NCI-H1092 (cell line): ENCODE measurements around the gene MARK3.

ENCODE experiments used
- DNase-seq: peaks from one replicate; lab custom pipeline; 2025; lab: John Stamatoyannopoulos, UW

The MARK3 gene

DNA sequence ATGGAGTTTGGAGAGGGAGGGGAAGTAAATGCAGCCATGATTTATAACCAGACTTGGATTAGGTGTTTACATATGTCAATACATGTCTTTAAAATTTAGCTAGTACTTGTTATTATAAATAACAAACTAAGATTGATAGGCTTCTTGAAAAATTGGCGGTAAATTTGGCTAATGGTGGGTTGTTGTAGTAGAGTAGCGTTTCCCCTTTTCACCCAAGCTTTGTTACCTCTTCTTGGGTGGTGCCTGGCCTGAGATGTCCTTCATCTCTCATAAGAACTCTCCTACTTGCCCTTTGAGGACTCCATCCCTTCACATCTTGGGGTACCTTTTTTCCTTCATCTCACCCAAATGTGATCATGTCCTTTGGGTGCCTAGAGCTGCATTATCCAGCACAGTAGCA lies 11.2 kb downstream of the MARK3 start:
- no peak for DNase-seq

DNA sequence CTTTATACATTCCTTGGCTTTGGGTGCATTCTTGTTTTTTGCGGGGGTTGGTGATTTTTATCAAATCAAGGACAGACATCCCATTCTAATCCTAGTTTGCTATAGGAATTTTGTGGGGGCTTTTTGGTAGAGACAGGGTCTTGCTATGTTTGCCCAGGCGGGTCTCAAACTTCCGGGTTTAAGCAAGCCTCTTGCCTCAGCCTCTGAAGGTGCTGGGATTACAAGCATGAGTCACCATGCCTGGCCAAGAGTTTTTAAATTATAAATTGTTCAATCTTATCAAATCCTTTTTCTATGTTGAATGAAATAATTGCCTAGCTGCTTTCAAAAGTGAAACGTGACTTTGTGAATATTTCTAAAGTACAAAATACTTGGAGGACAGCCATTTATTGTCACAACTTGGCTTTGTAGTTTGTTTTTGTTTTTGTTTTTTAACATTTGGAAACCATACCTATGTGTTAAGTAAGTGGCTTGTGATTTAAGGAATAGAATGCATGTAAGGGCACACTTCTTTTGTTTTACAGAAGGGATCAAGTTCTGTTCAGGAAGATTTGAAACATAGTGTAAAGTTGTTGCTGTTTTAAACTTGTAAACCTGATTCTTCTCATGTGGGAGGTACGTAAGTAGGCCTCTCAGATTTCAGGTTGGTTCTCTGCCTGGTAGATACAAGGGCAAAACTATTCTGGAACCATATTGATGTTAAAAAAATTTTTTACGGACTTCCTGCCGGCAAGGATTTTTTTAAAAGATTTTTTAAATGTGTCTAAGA lies 13.4 kb downstream of the MARK3 start:
- no peak for DNase-seq

GRCh38 chr14:103400537-103400936 lies 15.3 kb downstream of the MARK3 start:
- DNase-seq, result no peak

DNA sequence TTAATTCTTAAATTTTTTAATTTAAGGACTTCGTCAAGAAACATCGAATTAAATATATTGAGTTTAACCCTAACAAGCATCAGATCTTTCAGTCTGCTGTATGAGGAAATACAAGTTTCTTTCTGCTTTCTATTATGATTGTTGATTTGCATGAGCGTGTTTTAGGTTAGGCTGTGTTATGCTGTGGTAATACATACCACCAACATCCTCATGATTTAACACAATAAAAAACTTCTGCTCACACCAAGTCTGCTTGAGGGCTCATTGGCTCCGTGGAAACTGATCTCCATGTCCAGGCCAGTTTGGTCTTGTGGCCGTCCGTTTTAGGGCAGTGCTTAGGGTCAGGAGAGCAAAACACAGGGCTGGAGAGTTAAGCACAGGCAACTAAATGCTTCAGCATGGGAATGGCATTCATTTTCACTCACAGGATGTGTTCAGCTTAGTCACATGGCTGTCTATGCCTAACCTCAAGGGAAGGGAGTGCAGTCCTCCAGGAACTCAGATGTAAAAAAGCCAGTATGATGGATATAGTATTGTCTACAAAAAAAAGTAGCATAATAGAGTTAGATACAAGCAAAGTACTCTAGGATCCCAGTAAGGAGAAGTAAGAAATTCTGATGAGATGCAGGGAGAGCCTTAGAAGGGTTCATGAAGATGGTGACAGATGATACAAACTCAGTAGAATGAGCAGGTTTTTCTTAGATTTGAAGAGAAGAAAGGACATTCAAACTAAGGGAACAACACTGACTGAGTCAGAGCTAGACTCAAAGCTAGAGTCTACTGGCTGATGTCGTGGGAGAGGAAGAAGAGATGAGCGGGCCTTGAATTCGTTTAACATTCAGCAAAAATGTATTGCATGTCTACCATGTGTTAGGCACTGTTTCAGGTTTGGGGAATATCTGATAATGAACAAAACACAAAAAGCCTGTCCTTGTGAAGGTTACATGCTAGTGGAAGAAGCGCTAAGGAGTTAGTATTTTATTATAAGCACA lies 16.3 kb downstream of the MARK3 start:
- DNase-seq, result no peak

DNA sequence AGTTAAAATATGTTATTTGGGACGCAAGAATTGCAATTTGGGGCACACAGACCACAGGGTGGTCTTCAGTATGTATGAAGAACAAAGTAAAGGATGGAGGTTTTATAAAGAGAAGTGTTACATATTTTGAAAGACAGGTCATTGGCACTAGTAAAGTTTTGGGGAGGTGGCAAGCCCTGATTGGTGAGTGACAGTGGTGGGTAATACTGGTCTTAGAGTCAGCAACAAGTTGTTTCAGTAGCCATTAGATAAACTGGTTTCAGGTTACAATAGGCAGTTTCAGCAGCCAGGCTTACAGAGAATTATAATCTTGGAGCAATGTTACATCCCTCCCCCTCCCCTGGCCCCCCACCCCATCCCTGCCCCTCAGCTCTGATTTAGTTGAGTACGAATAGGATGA lies 17.5 kb downstream of the MARK3 start:
- no peak for DNase-seq

GRCh38 chr14:103404032-103404918 lies 19.1 kb downstream of the MARK3 start:
- no peak for DNase-seq

DNA sequence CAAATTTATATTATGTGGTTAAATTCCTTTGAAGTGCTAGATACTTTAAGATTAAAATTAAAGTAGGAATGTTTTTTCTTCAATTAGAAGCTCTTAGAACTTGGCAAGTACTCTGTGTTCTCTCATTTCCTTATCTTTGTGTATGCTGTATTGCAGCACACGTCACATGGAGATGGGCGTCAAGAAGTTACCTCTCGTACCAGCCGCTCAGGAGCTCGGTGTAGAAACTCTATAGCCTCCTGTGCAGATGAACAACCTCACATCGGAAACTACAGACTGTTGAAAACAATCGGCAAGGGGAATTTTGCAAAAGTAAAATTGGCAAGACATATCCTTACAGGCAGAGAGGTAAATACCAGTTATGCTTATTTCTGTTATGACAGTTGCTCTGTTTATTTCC lies 19.7 kb downstream of the MARK3 start:
- DNase-seq, result no peak

DNA sequence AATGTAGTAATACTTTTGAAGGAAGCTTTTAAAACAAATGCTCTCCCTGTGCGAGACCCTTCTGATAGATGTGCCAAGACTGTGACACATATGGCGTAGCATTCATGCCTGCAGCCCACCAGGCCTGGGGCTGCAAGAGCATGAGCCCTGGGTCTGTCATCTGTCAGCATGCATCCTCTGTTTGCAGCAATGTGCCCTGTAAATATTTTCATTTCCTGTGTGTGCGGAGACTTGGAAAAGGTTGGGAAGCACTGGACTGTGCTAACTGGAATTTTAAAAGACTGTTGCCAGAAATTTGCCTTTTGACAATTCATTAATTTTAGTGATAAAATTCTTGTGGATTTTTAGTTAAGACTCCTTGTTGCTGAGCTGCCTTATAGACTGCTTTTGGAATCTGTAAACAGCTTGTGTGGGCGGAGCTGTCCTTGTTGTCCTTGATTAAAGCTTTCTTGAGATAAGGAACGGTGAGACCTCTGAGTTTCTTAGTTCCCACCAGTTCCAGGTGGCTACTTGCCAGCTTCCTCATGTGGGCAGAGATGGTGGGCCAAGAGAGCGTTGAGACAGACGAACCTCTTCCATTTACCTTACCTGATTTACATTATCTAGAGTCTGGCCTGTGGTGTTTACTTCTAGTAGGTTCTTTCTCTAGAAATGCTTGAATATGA lies 23.4 kb downstream of the MARK3 start:
- no peak for DNase-seq

DNA sequence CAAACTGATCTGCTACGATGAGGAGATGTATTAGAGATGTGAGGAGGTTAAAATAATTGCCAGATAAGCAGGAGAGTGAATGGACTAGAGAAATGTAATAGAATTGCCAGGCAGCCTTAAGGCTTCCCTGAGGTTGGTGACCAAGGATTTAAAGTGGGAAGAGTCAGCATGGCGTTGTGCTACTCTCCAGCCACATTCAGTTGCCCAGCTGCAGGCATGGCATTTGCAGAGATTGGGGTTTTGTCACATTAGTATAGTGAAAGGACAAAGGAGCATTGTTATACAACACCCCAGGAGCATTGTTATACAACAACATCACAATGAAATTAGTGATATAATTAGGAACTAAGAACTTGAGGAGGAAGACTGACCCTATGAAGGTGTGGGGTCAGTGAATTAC lies 31.7 kb downstream of the MARK3 start:
- DNase-seq, result no peak

- no peak for DNase-seq
These were observed 33.2 kb downstream of the MARK3 start for GRCh38 chr14:103418481-103418818.

DNA sequence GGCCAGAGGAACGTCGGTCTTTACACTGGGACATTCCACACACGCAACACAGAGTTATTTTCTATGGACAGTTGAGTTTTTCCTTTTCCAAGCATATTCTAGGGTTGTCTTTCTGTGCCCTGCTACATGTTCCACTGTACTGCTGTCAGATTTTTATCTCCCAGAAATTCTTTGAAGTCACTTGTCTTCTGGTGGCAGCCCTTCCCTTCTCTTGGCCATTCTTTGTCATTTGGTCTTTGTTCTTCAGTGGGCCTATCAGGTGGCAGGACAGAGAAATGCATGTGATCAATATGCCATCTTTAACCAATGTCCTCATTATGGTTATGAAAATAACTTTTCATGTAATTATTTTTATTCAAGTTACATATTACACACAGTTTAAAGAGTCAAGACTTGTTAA lies 36.3 kb downstream of the MARK3 start:
- no peak for DNase-seq

DNA sequence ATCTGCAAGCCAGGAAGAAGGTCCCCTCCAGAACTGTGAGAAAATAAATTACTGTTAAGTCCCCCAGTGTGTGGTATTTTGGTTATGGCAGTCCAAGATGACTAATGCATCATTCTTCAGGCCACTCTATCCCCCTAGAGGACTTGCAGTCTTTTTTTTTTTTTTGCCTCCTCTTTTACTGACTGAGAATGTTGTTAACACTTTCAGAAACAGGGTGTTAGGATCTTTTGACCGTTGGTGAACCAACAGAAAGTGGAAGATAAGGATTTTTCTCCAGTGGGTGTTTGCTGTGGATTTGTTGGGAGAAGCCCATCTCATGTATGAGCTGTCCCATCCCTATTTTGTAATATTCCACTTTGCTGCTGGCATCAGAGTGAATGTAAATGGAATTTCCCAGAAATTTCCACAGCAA lies 37.8 kb downstream of the MARK3 start:
- no peak for DNase-seq

DNA sequence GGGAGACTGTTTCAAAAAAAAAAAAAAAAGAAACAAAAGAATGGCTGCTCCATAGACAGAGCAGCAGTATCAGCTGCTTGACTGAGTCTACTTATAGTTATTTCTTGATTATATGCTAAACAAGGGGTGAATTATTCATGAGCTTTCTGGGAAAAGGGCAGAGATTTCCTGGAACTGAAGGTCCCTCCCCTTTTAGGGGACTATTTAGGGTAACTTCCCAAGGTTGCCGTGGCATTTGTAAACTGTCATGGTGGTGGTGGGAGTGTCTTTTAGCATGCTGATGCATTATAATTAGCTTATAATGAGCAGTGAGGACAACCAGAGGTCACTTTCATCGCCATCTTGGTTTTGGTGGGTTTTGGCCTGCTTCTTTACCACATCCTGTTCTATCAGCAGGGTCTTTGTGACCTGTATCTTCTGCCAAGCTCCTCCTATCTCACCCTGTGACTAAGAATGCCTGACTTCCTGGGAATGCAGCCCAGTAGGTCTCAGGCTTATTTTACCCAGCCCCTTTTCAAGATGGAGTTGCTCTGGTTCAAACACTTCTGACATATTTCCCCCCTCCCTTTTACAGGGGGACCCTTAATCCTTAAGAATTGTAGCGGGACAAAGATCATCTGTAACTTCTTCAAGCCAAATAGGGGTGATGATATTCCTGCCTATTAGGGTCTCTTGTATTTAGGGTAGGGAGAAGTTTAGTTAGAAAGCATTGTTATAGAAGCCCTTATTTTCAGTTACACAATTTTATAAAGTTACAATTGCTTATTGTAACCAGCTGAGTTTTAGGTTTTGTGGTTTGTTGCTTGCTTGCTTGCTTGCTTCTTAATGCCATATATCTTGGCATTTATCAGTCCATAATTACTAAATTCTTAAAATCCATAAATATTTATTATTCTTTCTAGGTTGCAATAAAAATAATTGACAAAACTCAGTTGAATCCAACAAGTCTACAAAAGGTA lies 42.5 kb downstream of the MARK3 start:
- DNase-seq, result no peak

DNA sequence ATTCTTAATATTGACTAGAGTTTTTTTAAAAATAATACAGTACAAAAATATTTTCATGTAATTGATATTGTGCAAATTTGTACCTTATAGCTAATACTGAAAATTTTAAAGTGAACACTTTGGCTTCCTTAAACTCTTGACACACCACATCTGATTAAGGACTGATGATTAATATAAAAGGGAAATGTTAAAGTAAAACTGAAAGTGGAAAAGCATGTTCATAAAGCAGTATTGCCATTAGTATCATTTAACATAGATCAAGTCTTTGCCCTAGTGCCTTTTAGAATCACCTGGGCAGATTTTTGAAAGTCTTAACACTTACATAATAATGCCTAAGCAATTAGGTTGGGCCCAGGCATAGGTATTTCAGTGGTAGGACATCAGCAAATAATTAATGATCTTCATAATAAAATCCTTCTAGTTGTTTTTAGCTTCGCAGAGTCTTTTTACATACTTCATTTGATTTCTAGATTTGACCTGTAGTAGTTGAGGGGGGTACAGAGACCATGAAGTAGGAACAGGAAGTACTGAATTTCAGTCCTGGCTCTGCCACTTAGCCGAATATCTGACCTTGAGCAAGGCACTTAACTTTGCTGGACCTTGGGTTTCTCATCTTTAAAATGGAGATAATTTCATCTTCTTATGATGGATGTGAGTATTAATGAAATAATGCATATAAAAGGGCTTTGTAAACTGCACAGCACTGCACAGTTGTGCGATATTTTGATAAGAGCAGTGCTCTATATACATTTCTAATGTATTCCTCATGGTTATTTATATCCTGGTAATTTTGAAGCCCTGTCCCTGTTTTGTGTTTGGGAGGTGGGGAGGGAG lies 43.7 kb downstream of the MARK3 start:
- no peak for DNase-seq

DNA sequence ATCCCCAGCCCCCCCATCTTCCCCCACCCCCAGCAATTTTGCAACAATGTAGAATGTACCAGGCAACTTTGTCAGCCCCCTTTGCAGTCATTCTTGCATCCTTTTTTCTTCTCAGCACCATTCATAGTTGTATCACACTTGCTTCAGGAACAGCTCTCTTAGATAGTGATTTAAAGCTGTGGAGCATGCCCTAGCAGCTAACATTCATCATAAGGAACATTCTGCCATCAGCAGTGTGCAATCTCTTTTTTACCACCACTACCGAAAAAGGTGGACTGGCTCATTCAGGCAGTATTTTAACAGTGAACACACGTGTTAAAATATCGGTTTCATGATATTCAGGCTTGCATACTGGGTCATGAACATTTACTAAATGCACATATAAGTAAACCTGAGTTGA lies 45.1 kb downstream of the MARK3 start:
- no peak for DNase-seq

- no peak for DNase-seq
These were observed 47.4 kb downstream of the MARK3 start for GRCh38 chr14:103432627-103433026.

GRCh38 chr14:103433916-103434563 lies 48.8 kb downstream of the MARK3 start:
- DNase-seq, result no peak

GRCh38 chr14:103434868-103435442 lies 49.7 kb downstream of the MARK3 start:
- no peak for DNase-seq

DNA sequence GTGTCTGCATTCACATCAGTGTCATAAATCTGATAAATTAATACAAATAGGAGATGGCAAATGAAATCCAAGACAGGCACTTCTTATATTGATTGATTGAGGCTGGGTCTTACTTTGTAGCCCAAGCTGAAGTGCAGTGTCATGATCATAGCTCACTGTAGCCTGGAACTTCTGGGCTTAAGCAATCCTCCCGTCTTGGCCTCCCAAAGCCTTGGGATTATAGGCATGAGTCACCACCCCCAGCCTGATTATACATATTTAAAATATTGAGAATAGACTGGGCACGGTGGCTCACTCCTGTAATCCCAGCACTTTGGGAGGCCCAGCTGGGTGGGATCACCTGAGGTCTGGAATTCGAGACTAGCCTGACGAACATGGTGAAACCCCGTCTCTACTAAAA lies 51.3 kb downstream of the MARK3 start:
- DNase-seq, result no peak
